Measurements from ENCODE around the gene GABRA4.

Gene GABRA4

DNA sequence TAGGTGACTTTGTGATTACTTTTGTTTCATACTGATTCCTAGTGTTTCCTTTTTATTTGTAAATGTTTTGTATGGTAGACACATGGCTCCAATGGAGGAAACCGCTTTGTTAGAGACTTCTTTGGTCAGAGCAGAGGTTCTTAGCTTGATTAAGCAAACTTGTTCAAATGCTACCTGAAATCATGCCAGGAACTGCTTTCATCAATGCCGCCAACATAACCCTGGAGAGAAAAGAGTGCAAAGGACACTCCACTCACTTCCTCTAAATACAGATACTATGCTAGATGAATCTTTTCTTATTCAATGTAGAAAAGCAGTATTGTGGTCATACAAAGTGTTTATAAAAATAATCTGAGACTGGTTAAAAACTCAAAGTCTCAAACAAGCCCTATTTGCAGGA, 58.7 kb downstream of the GABRA4 start:
- no peak overlapping the region for H3K4me3 ChIP-seq (ENCODE audit: low read depth, low read length)
- H3K36me3 ChIP-seq (replicated peaks) = no peaks in the 10 kb centered on the region
- H3K27me3 ChIP-seq (replicated peaks) = no peaks in the 10 kb centered on the region
- no peak overlapping the region for H3K27ac ChIP-seq
- in situ Hi-C loops (cut with HindIII; ENCODE audit: low pct_ligation_motif_present, low sequenced_read_pairs) = no loop called here
- TF ChIP-seq, protein P1, sequence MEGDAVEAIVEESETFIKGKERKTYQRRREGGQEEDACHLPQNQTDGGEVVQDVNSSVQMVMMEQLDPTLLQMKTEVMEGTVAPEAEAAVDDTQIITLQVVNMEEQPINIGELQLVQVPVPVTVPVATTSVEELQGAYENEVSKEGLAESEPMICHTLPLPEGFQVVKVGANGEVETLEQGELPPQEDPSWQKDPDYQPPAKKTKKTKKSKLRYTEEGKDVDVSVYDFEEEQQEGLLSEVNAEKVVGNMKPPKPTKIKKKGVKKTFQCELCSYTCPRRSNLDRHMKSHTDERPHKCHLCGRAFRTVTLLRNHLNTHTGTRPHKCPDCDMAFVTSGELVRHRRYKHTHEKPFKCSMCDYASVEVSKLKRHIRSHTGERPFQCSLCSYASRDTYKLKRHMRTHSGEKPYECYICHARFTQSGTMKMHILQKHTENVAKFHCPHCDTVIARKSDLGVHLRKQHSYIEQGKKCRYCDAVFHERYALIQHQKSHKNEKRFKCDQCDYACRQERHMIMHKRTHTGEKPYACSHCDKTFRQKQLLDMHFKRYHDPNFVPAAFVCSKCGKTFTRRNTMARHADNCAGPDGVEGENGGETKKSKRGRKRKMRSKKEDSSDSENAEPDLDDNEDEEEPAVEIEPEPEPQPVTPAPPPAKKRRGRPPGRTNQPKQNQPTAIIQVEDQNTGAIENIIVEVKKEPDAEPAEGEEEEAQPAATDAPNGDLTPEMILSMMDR (IDR thresholded peaks at IDR 0.05; ENCODE audit: low read depth, low read length, missing control alignments) = no peak
- DNase-seq = no peak

DNA sequence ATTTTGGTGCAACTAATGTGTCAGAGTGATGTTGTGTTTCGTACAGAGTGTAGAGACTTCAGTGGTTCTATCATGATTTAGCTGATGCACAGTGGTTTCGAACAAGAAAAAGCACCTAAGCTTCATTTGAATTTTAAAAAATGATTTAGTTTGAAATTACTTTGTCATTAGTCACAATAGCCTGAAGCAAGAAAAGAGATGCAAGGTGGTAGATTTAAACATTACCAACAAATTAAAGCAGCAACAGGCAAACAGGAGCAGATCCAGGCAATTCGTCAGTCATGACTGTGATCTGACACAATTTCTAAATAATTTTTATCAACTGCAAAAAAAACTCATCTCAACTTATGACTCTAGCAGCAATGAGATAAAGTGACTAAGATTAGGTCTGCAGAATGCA, 59.7 kb downstream of the GABRA4 start:
- no peaks in the 10 kb centered on the region for H3K27me3 ChIP-seq (replicated peaks)
- H3K4me3 ChIP-seq (ENCODE audit: low read depth, low read length) = no peak overlapping the region
- TF ChIP-seq, protein P1 (IDR thresholded peaks at IDR 0.05; ENCODE audit: low read depth, low read length, missing control alignments) = no peak
- in situ Hi-C loops (cut with HindIII; ENCODE audit: low pct_ligation_motif_present, low sequenced_read_pairs) = no loop called here
- DNase-seq = no peak
- H3K36me3 ChIP-seq (replicated peaks) = no peaks in the 10 kb centered on the region
- no peak overlapping the region for H3K27ac ChIP-seq

DNA sequence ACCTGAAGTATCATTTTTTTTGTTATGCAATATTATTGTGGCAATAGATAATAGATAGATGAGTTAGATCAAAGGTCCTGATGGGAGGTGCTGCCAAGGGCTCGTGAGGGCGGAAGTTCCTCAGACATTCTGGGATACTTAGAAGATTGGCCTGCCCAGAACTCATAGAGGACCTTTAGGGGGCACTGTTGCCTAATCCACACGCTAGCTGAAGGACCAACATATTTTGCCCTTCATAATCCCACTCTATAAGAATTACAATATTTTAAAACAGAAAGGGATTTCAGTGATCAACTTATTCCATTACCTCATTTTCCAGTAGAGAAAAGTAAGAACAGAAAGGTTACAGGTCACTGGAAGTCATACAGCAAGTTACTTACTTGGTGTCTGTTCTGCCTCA, 61.4 kb downstream of the GABRA4 start:
- Histone ChIP-seq H3K27me3 (replicated peaks) (no peaks in the 10 kb centered on the region), H3K36me3 (replicated peaks) (no peaks in the 10 kb centered on the region), H3K4me3 (ENCODE audit: low read depth, low read length) (no peak overlapping the region), H3K27ac (no peak overlapping the region)
- in situ Hi-C loops (cut with HindIII; ENCODE audit: low pct_ligation_motif_present, low sequenced_read_pairs) = no loop called here
- DNase-seq = peak; percentile 58
- TF ChIP-seq, protein P1 (IDR thresholded peaks at IDR 0.05; ENCODE audit: low read depth, low read length, missing control alignments) = peak; percentile 85

DNA sequence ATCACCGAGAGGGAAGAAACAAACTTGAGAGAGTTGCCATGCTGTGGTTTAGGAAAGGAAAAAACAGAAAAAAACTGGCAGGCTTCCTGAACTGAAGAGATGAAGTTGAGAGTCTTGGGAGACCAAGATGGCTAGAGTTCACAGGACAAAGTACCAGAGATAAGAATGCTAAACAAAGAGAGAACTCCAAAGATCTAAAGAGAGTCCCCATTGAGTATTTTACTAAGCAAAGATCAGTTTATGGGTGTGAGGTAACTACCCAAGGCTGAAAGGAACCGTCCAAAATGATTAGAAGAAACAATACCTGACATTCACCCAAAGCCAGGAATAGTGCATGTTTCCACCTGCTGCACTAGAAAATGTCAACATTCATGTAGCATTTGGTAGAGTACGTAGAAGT, 62.5 kb downstream of the GABRA4 start:
- DNase-seq = no peak
- Histone ChIP-seq H3K27ac (no peak overlapping the region), H3K36me3 (replicated peaks) (no peaks in the 10 kb centered on the region), H3K4me3 (ENCODE audit: low read depth, low read length) (no peak overlapping the region), H3K27me3 (replicated peaks) (no peaks in the 10 kb centered on the region)
- TF ChIP-seq, protein P1 (IDR thresholded peaks at IDR 0.05; ENCODE audit: low read depth, low read length, missing control alignments) = no peak
- in situ Hi-C loops (cut with HindIII; ENCODE audit: low pct_ligation_motif_present, low sequenced_read_pairs) = no loop called here

DNA sequence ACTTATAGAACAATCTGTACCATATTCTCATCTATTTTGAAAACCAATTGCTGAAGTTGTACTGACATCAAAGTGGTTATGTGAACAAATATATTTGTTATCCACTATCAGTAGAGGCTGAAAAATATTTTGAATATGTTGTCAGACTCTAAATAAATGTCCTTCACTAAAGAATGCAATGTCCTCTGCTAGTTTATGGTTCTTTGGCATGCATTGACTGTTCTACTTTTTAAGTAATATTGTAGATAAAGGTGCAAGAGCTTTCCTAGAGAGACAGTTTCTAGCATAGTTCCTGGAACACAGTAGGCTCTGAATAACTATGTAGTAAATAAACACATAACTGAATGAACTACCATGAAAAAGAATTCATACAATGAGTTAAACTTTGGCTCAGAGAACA, 66.2 kb downstream of the GABRA4 start:
- Histone ChIP-seq H3K27ac (no peak overlapping the region), H3K36me3 (replicated peaks) (no peaks in the 10 kb centered on the region), H3K4me3 (ENCODE audit: low read depth, low read length) (no peak overlapping the region), H3K27me3 (replicated peaks) (no peaks in the 10 kb centered on the region)
- in situ Hi-C loops (cut with HindIII; ENCODE audit: low pct_ligation_motif_present, low sequenced_read_pairs) = no loop called here
- TF ChIP-seq, protein P1 (IDR thresholded peaks at IDR 0.05; ENCODE audit: low read depth, low read length, missing control alignments) = no peak
- DNase-seq = no peak

DNA sequence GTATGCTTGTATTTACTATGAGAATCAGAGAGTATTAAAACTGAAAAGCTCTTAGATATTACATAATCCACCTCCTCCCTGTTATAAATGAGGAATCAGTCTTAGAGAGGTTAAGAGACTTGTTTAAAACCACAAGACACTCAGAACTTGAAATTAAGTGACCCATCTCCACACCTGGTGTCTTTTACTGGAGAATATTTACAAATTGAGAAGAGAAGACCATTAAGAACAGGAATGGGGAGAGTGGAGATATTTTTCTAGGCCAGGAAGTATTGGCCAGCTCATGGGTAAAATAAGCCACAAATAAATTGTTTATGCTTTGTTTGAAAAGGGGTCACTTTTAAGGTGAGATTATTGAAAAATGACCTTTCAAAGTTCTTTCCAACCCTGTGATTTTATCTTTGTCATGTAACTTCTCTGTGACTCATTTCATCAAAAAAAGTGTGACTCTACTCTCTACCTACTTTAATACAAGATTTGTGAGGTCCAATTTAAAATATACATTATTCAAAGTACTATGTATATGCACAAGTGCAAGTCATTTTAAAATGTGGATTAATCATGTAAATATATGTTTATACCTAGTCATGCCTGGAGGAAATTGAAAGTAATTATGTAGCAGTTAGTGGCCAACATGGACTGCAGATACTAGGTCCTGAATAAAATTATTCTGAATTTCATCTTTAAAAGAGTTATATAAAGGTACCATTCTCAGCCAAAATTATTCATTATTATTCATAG, 68.4 kb downstream of the GABRA4 start:
- Histone ChIP-seq H3K4me3 (ENCODE audit: low read depth, low read length) (no peak overlapping the region), H3K27me3 (replicated peaks) (no peaks in the 10 kb centered on the region), H3K27ac (no peak overlapping the region), H3K36me3 (replicated peaks) (no peaks in the 10 kb centered on the region)
- no peak for DNase-seq
- TF ChIP-seq, protein P1 (IDR thresholded peaks at IDR 0.05; ENCODE audit: low read depth, low read length, missing control alignments) = no peak
- in situ Hi-C loops (cut with HindIII; ENCODE audit: low pct_ligation_motif_present, low sequenced_read_pairs) = no loop called here
